Keratinocyte (primary cell): Measurements from ENCODE around the gene PARPBP. TPM values are rescaled to one million over a fixed set of nuclear protein-coding genes. Genes with fewer than 3 reads are reported as not detected.
"Not testable (repeated sequence)": the region's sequence is repeated elsewhere in the genome, so short reads cannot be mapped to it uniquely, and the experiment has no call there.

Experiments used
- DNase-seq: peaks from one replicate; pipeline ENCODE4 v3.0.0-alpha.2; 2011; ENCODE audit warnings: low read depth, missing footprints, low spot score
- FAIRE-seq: peaks from 2 replicates; lab custom pipeline; 2011; peaks lifted over from hg19 to GRCh38; lab: Jason Lieb, UNC
- H2AFZ ChIP-seq: 2 replicates; pipeline ENCODE4 v1.6.0; 2012; ENCODE audit warnings: low read length, control low read depth, inconsistent platforms; ENCODE audit not compliant: control insufficient read depth
- H3K27ac ChIP-seq: 2 replicates; pipeline ENCODE4 v1.5.1; 2011; ENCODE audit warnings: low read length; ENCODE audit not compliant: control insufficient read depth, insufficient read depth
- H3K27me3 ChIP-seq: 3 replicates; pipeline ENCODE4 v1.6.0; 2011; ENCODE audit warnings: low read length; ENCODE audit not compliant: control insufficient read depth, insufficient read depth; ENCODE audit errors: extremely low read depth
- H3K36me3 ChIP-seq, 2 experiments: 2 replicates in 1 of 2; 3 replicates in 1 of 2; pipeline ENCODE4 v1.5.1; 2011; ENCODE audit warnings: low read length in 2 of 2, mild to moderate bottlenecking in 1 of 2; ENCODE audit not compliant: control insufficient read depth in 2 of 2, insufficient read depth in 2 of 2; ENCODE audit errors: extremely low read depth in 1 of 2
- H3K4me1 ChIP-seq: 3 replicates; pipeline ENCODE4 v1.5.1; 2011; ENCODE audit warnings: low read length; ENCODE audit not compliant: control insufficient read depth, insufficient read depth; ENCODE audit errors: extremely low read depth
- H3K4me2 ChIP-seq: 3 replicates; pipeline ENCODE4 v1.6.0; 2011; ENCODE audit warnings: low read depth, low read length; ENCODE audit not compliant: control insufficient read depth, insufficient read depth; ENCODE audit errors: extremely low read depth
- H3K4me3 ChIP-seq, 3 experiments: fragments of 200-600 bp in 1 of 3; sonication (generic) in 1 of 3; 2 replicates in 2 of 3; 3 replicates in 1 of 3; pipeline ENCODE4 v1.5.1; 2011 to 2016; ENCODE audit warnings: low read length in 3 of 3, mild to moderate bottlenecking in 3 of 3, control low read depth in 2 of 3, inconsistent platforms in 1 of 3, low read depth in 1 of 3, mixed read lengths in 1 of 3, mixed run types in 1 of 3, moderate library complexity in 1 of 3; ENCODE audit not compliant: control insufficient read depth in 2 of 3, insufficient read depth in 2 of 3; ENCODE audit errors: extremely low read depth in 1 of 3
- H3K79me2 ChIP-seq: 2 replicates; pipeline ENCODE4 v1.6.0; 2012; ENCODE audit warnings: low read length; ENCODE audit not compliant: control insufficient read depth, insufficient read depth
- H3K9ac ChIP-seq: 3 replicates; pipeline ENCODE4 v1.6.0; 2011; ENCODE audit warnings: low read length; ENCODE audit not compliant: control insufficient read depth, insufficient read depth; ENCODE audit errors: extremely low read depth
- H3K9me1 ChIP-seq: 3 replicates; pipeline ENCODE4 v1.6.0; 2011; ENCODE audit warnings: low read length; ENCODE audit not compliant: control insufficient read depth, insufficient read depth; ENCODE audit errors: extremely low read depth
- H3K9me3 ChIP-seq: 2 replicates; pipeline ENCODE4 v1.5.1; 2012; ENCODE audit warnings: low read depth, low read length; ENCODE audit not compliant: control insufficient read depth
- H4K20me1 ChIP-seq: 3 replicates; pipeline ENCODE4 v1.6.0; 2011; ENCODE audit warnings: low read length; ENCODE audit not compliant: control insufficient read depth, insufficient read depth; ENCODE audit errors: extremely low read depth
- CTCF ChIP-seq, 3 experiments: IDR thresholded peaks in 1 of 3; conservative IDR thresholded peaks in 1 of 3; optimal IDR thresholded peaks in 1 of 3; 2 replicates in 2 of 3; 3 replicates in 1 of 3; pipeline versions ENCODE3 to v1.5.1; 2011; ENCODE audit warnings: low read length in 3 of 3, mild to moderate bottlenecking in 3 of 3, moderate library complexity in 2 of 3, control low read depth in 1 of 3, inconsistent platforms in 1 of 3; ENCODE audit not compliant: insufficient read depth in 2 of 3; ENCODE audit errors: extremely low read depth in 1 of 3
- EZH2 ChIP-seq: IDR thresholded peaks from one replicate; pipeline ENCODE4 v1.6.1; 2012; ENCODE audit warnings: inconsistent platforms, mild to moderate bottlenecking, low read length, moderate library complexity
- dilution Hi-C: fragments of 300-500 bp; cut with MboI; formaldehyde crosslinking; loops from one replicate; pipeline ENCODE4 v1.7.0; 2020; ENCODE audit warnings: low sequenced_read_pairs; ENCODE audit not compliant: extremely low pct_ligation_motif_present
- polyA plus RNA-seq, 5 experiments: library from polyadenylated mRNA; depleted of rRNA in 3 of 5; stranded (reverse) in 3 of 5; stranded (forward) in 1 of 5; unstranded in 1 of 5; fragments of >200 nt; gene quantifications; 1 replicate in 1 of 5; 2 replicates in 3 of 5; 3 replicates in 1 of 5; pipeline versions ENCODE4 v1.2.1 to v1.2.3, GENCODE V29; 2011 to 2012; ENCODE audit warnings: missing spikeins in 2 of 5, low read depth in 1 of 5, low replicate concordance in 1 of 5
- small RNA-seq, 3 experiments: library from RNA; depleted of rRNA; stranded (forward); fragments of <200 nt; gene quantifications; one replicate each; pipeline ENCODE3, GENCODE V24; 2012; ENCODE audit warnings: low read depth in 3 of 3, low replicate concordance in 1 of 3; ENCODE audit not compliant: insufficient read length in 3 of 3

PARPBP gene
- polyA plus RNA-seq, 1 donor (not counting 4 experiments of a cell fraction or from before 2014, with no cell fraction given), result 9.1 TPM

- Histone ChIP-seq H3K27ac (no peak overlapping the region), H3K79me2 (no peaks in the 10 kb centered on the region), H3K27me3 (no peaks in the 10 kb centered on the region), H4K20me1 (no peaks in the 10 kb centered on the region), H3K9me1 (no peaks in the 10 kb centered on the region), H3K4me2 (no peak overlapping the region), H3K9ac (no peak overlapping the region), H2AFZ (no peak overlapping the region), H3K4me1 (no peaks in the 10 kb centered on the region), H3K4me3 (no peak overlapping the region), H3K36me3 (no peaks in the 10 kb centered on the region), H3K9me3 (no peaks in the 10 kb centered on the region)
- FAIRE-seq (no peak), DNase-seq (no peak)
- dilution Hi-C loops, result no loop called here
- TF ChIP-seq EZH2, result no peak
- TF ChIP-seq CTCF (optimal IDR thresholded peaks at IDR 0.05 in 1 of 3, IDR thresholded peaks at IDR 0.05 in 1 of 3, conservative IDR thresholded peaks at IDR 0.05 in 1 of 3; ENCODE audit: extremely low read depth in 1 of 3, insufficient read depth in 2 of 3, low read length in 3 of 3), result no peak
Measured at GRCh38 chr12:102234599-102234998, 114.6 kb downstream of the PARPBP start.

- H2AFZ ChIP-seq, H3K27me3 ChIP-seq, dilution Hi-C loops, H3K4me3 ChIP-seq, H3K9ac ChIP-seq, H3K79me2 ChIP-seq, H3K9me1 ChIP-seq, H3K4me1 ChIP-seq, H3K27ac ChIP-seq, FAIRE-seq, H3K36me3 ChIP-seq, H3K9me3 ChIP-seq, H4K20me1 ChIP-seq, H3K4me2 ChIP-seq, DNase-seq: not testable (repeated sequence)
Measured at GRCh38 chr12:102240859-102241258, 120.9 kb downstream of the PARPBP start.

Small RNA genes within 50 kb of the gene (small RNA-seq; reads per million reads assigned to genes)
- gene RN7SL793P, result 0 reads per million in 3 experiments

Other genes with a start within 250 kb of the PARPBP start
- 20.8 to 21.7 TPM (median 20.9 TPM) in 3 replicates for gene DRAM1, start 242.6 kb upstream of the PARPBP start, polyA plus RNA-seq
- 43.1 to 91.0 TPM (median 89.7 TPM) in 3 replicates for gene WASHC3, start 58.2 kb upstream of the PARPBP start, polyA plus RNA-seq
- 45.0 to 89.8 TPM (median 63.1 TPM) in 3 replicates for gene NUP37, start 69 bp upstream of the PARPBP start, polyA plus RNA-seq
- gene PMCH, start 77.7 kb downstream of the PARPBP start, polyA plus RNA-seq, result not detected in 3 replicates